Kidney (tissue), 22 donors: Measurements from ENCODE around the gene SMCR8. TPM values are rescaled to one million over a fixed set of nuclear protein-coding genes. Genes with fewer than 3 reads are reported as not detected.

ENCODE experiments used
- DNase-seq, 5 donors: peaks; one replicate each; pipeline ENCODE4 v3.0.0-alpha.2; 2013 to 2020
- FAIRE-seq: peaks from 2 replicates; lab custom pipeline; 2012; peaks lifted over from hg19 to GRCh38; lab: Jason Lieb, UNC
- H3K27ac ChIP-seq, 2 donors: one replicate each; pipeline ENCODE4 v1.7.0; 2013; ENCODE audit warnings: low read depth in 2 of 2, low read length in 2 of 2, inconsistent platforms in 1 of 2
- H3K27me3 ChIP-seq: one replicate; pipeline ENCODE4 v1.7.1; 2013; ENCODE audit warnings: low read length, inconsistent platforms; ENCODE audit not compliant: control insufficient read depth, insufficient read depth
- H3K36me3 ChIP-seq, 3 donors: one replicate each; pipeline versions ENCODE4 v1.7.0 to v1.7.1; 2013; ENCODE audit warnings: low read length in 3 of 3, control low read depth in 1 of 3, inconsistent platforms in 1 of 3; ENCODE audit not compliant: insufficient read depth in 3 of 3, control insufficient read depth in 2 of 3
- H3K4me1 ChIP-seq, 3 donors: one replicate each; pipeline versions ENCODE4 v1.7.0 to v1.7.1; 2013; ENCODE audit warnings: low read length in 3 of 3, inconsistent platforms in 1 of 3, low read depth in 1 of 3; ENCODE audit not compliant: control insufficient read depth in 2 of 3, insufficient read depth in 2 of 3
- H3K4me3 ChIP-seq, 3 donors: one replicate each; pipeline versions ENCODE4 v1.7.0 to v1.8.1; 2013; ENCODE audit warnings: low read length in 3 of 3, control low read depth in 1 of 3, inconsistent platforms in 1 of 3
- H3K9ac ChIP-seq, 3 donors: one replicate each; pipeline versions ENCODE4 v1.7.0 to v1.7.1; 2013; ENCODE audit warnings: low read length in 3 of 3, control low read depth in 1 of 3, inconsistent platforms in 1 of 3
- H3K9me3 ChIP-seq, 3 donors: one replicate each; pipeline versions ENCODE4 v1.7.0 to v1.7.1; 2013; ENCODE audit warnings: low read length in 3 of 3, control low read depth in 1 of 3, inconsistent platforms in 1 of 3; ENCODE audit not compliant: control insufficient read depth in 2 of 3, insufficient read depth in 1 of 3
- intact Hi-C: fragments of 100-400 bp; cut with DNase I; formaldehyde crosslinking; loops from one replicate; pipeline ENCODE4 v1.11.1; 2022
- long read RNA-seq, 10 donors: library from polyadenylated mRNA in 1 of 10; unstranded in 1 of 10; transcript quantifications; one replicate each; pipeline ENCODE4 v2.0.0 and lab custom pipeline, GENCODE V29; 2021 to 2026
- polyA plus RNA-seq: library from polyadenylated mRNA; stranded (reverse); fragments of 350-450 nt; fragmentation: Illumina TruSeq; extraction: RNeasy Lipid Tissue Mini Kit (QIAGEN cat#74804); gene quantifications from one replicate; pipeline ENCODE4 v1.2.3, GENCODE V29; 2014; ENCODE audit warnings: low read depth, low replicate concordance; ENCODE audit not compliant: insufficient read depth
- total RNA-seq: library from RNA; stranded (reverse); fragmentation: NEBNext Ultra II Directional; extraction: Animal tissue kit (Norgen Biotek cat#: 25700); gene quantifications from one replicate; pipeline ENCODE4 v1.2.1, GENCODE V29; 2021
- TF ChIP-seq, protein P1 (sequence below): IDR thresholded peaks from 3 replicates; pipeline ENCODE4 v1.5.1; 2012; ENCODE audit warnings: mild to moderate bottlenecking, moderate library complexity, borderline replicate concordance; ENCODE audit not compliant: insufficient read depth; ENCODE audit errors: extremely low read depth
- donor health status: control.
- donor health status: control.
- donor health status: control.
- donor health status: control.
- donor health status: control.
- donor health status: DM: yes; HTN: yes; CAD: no.
- donor health status: Normal renal cell carcinoma (clear cell type).

Gene SMCR8, protein sequence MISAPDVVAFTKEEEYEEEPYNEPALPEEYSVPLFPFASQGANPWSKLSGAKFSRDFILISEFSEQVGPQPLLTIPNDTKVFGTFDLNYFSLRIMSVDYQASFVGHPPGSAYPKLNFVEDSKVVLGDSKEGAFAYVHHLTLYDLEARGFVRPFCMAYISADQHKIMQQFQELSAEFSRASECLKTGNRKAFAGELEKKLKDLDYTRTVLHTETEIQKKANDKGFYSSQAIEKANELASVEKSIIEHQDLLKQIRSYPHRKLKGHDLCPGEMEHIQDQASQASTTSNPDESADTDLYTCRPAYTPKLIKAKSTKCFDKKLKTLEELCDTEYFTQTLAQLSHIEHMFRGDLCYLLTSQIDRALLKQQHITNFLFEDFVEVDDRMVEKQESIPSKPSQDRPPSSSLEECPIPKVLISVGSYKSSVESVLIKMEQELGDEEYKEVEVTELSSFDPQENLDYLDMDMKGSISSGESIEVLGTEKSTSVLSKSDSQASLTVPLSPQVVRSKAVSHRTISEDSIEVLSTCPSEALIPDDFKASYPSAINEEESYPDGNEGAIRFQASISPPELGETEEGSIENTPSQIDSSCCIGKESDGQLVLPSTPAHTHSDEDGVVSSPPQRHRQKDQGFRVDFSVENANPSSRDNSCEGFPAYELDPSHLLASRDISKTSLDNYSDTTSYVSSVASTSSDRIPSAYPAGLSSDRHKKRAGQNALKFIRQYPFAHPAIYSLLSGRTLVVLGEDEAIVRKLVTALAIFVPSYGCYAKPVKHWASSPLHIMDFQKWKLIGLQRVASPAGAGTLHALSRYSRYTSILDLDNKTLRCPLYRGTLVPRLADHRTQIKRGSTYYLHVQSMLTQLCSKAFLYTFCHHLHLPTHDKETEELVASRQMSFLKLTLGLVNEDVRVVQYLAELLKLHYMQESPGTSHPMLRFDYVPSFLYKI
- total RNA-seq (22.4 TPM), polyA plus RNA-seq (3.1 TPM)
- long read RNA-seq, donor 1, full-length matches to known transcripts: 4 of 4 reads
- long read RNA-seq, donor 1, partial matches to known transcripts: 0 of 4 reads
- long read RNA-seq, donor 1, other reads (novel, unspliced or antisense): 0 of 4 reads
- long read RNA-seq, donor 2, full-length matches to known transcripts: 3 of 3 reads
- long read RNA-seq, donor 2, partial matches to known transcripts: 0 of 3 reads
- long read RNA-seq, donor 2, other reads (novel, unspliced or antisense): 0 of 3 reads
- long read RNA-seq, donor 3, full-length matches to known transcripts: 4 of 37 reads
- long read RNA-seq, donor 3, partial matches to known transcripts: 14 of 37 reads
- long read RNA-seq, donor 3, other reads (novel, unspliced or antisense): 19 of 37 reads
- long read RNA-seq, donor 4, full-length matches to known transcripts: 5 of 26 reads
- long read RNA-seq, donor 4, partial matches to known transcripts: 21 of 26 reads
- long read RNA-seq, donor 4, other reads (novel, unspliced or antisense): 0 of 26 reads
- long read RNA-seq, donor 5: 0 reads
- long read RNA-seq, donor 6: 0 reads
- long read RNA-seq, donor 7, full-length matches to known transcripts: 1 of 8 reads
- long read RNA-seq, donor 7, partial matches to known transcripts: 0 of 8 reads
- long read RNA-seq, donor 7, other reads (novel, unspliced or antisense): 7 of 8 reads
- long read RNA-seq, donor 8, full-length matches to known transcripts: 3 of 3 reads
- long read RNA-seq, donor 8, partial matches to known transcripts: 0 of 3 reads
- long read RNA-seq, donor 8, other reads (novel, unspliced or antisense): 0 of 3 reads
- long read RNA-seq, donor 9, full-length matches to known transcripts: 3 of 3 reads
- long read RNA-seq, donor 9, partial matches to known transcripts: 0 of 3 reads
- long read RNA-seq, donor 9, other reads (novel, unspliced or antisense): 0 of 3 reads
- long read RNA-seq, donor 10, partial matches to known transcripts: 7 of 23 reads
- long read RNA-seq, donor 10, other reads (novel, unspliced or antisense): 16 of 23 reads

- H3K4me3 ChIP-seq: peak within 1 kb of the TSS; percentile 90 to 97 (median 91)
- H3K36me3 ChIP-seq: peaks cover 2 to 22% (median 9%) of the 10 kb centered on the region in 3 donors
- H3K9me3 ChIP-seq: no peaks in the 10 kb centered on the region
- FAIRE-seq (peak; percentile 80), DNase-seq (peak; percentile 98 to 99 (median 99))
- H3K27ac ChIP-seq: peak within 1 kb of the TSS; percentile 81 to 92
- peak within 1 kb of the TSS; percentile 72 to 93 (median 91) for H3K9ac ChIP-seq
- TF ChIP-seq, protein P1, sequence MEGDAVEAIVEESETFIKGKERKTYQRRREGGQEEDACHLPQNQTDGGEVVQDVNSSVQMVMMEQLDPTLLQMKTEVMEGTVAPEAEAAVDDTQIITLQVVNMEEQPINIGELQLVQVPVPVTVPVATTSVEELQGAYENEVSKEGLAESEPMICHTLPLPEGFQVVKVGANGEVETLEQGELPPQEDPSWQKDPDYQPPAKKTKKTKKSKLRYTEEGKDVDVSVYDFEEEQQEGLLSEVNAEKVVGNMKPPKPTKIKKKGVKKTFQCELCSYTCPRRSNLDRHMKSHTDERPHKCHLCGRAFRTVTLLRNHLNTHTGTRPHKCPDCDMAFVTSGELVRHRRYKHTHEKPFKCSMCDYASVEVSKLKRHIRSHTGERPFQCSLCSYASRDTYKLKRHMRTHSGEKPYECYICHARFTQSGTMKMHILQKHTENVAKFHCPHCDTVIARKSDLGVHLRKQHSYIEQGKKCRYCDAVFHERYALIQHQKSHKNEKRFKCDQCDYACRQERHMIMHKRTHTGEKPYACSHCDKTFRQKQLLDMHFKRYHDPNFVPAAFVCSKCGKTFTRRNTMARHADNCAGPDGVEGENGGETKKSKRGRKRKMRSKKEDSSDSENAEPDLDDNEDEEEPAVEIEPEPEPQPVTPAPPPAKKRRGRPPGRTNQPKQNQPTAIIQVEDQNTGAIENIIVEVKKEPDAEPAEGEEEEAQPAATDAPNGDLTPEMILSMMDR: no peak
- intact Hi-C loops: no loop called here
- no peaks in the 10 kb centered on the region for H3K27me3 ChIP-seq
- peaks cover 4 to 50% (median 25%) of the 10 kb centered on the region in 3 donors for H3K4me1 ChIP-seq
Measured at GRCh38 chr17:18314731-18315561, at the start of gene SMCR8, which contains the start of gene TOP3A. Gene SMCR8 (plus strand): TSS chr17:18315293. CDS start chr17:18315790, 497 bp downstream. Gene TOP3A (minus strand): TSS chr17:18314994. CDS start chr17:18314778, 216 bp downstream.

DNA sequence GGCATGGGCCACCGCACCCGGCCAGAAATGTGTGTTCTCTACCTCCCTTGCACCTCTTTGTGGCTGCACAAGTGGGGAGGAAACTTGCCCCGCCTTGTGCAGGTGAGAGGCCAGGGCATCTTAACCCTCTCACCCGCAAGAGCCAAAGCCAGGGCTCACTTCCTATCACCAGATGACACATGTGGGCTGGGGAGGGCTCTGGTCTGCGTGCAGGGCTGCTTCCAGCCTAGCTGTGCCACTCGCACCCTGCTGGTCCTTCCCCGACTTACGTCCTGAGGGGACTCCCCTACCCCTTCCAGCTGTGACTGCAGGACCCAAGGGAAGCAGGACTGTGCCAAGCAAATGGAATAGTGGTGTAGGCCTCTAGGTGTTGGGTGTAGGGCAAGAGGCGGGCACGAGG lies 47.7 kb upstream of the SMCR8 start:
- TF ChIP-seq, protein P1: no peak

More for the DNA sequence above, 47.7 kb upstream of the SMCR8 start:
- Histone ChIP-seq H3K4me1 (peaks cover 0 to 2% (median 0%) of the 10 kb centered on the region in 3 donors), H3K27ac (no peak overlapping the region), H3K27me3 (no peaks in the 10 kb centered on the region), H3K9ac (no peak overlapping the region), H3K36me3 (peaks cover 2 to 28% (median 8%) of the 10 kb centered on the region in 3 donors), H3K9me3 (no peaks in the 10 kb centered on the region), H3K4me3 (no peak overlapping the region)
- DNase-seq (no peak), FAIRE-seq (no peak)
- intact Hi-C loops: no loop called here
